ENCODE results near the gene DTNBP1.

Gene DTNBP1

GRCh38 chr6:15594512-15595259, 68.1 kb downstream of the DTNBP1 start:
- no peak for DNase-seq (ENCODE audit: low read depth in 1 of 2, low spot score in 1 of 2)

- DNase-seq (ENCODE audit: low read depth in 1 of 2, low spot score in 1 of 2), result no peak
Measured at GRCh38 chr6:15593798-15594197, 69.0 kb downstream of the DTNBP1 start.

- DNase-seq (ENCODE audit: low read depth in 1 of 2, low spot score in 1 of 2), result no peak
Measured at GRCh38 chr6:15592610-15593009, 70.2 kb downstream of the DTNBP1 start.

- DNase-seq (ENCODE audit: low read depth in 1 of 2, low spot score in 1 of 2), result no peak
Measured at GRCh38 chr6:15588971-15589634, 73.7 kb downstream of the DTNBP1 start.

- no peak for DNase-seq (ENCODE audit: low read depth in 1 of 2, low spot score in 1 of 2)
Measured at GRCh38 chr6:15586503-15586902, 76.3 kb downstream of the DTNBP1 start.

GRCh38 chr6:15585760-15586214, 77.0 kb downstream of the DTNBP1 start:
- no peak for DNase-seq (ENCODE audit: low read depth in 1 of 2, low spot score in 1 of 2)

- DNase-seq (ENCODE audit: low read depth in 1 of 2, low spot score in 1 of 2), result no peak
Measured at GRCh38 chr6:15582499-15582898, 80.3 kb downstream of the DTNBP1 start.

GRCh38 chr6:15581751-15582150, 81.1 kb downstream of the DTNBP1 start:
- DNase-seq (ENCODE audit: low read depth in 1 of 2, low spot score in 1 of 2), result no peak

GRCh38 chr6:15580326-15580725, 82.5 kb downstream of the DTNBP1 start:
- no peak for DNase-seq (ENCODE audit: low read depth in 1 of 2, low spot score in 1 of 2)

GRCh38 chr6:15578716-15579391, 84.0 kb downstream of the DTNBP1 start:
- no peak for DNase-seq (ENCODE audit: low read depth in 1 of 2, low spot score in 1 of 2)

GRCh38 chr6:15577550-15578171, 85.2 kb downstream of the DTNBP1 start:
- no peak for DNase-seq (ENCODE audit: low read depth in 1 of 2, low spot score in 1 of 2)

GRCh38 chr6:15577106-15577505, 85.7 kb downstream of the DTNBP1 start:
- no peak for DNase-seq (ENCODE audit: low read depth in 1 of 2, low spot score in 1 of 2)

GRCh38 chr6:15575357-15576033, 87.3 kb downstream of the DTNBP1 start:
- DNase-seq (ENCODE audit: low read depth in 1 of 2, low spot score in 1 of 2), result no peak

GRCh38 chr6:15574486-15574885, 88.3 kb downstream of the DTNBP1 start:
- DNase-seq (ENCODE audit: low read depth in 1 of 2, low spot score in 1 of 2), result no peak

GRCh38 chr6:15574023-15574422, 88.8 kb downstream of the DTNBP1 start:
- no peak for DNase-seq (ENCODE audit: low read depth in 1 of 2, low spot score in 1 of 2)

- DNase-seq (ENCODE audit: low read depth in 1 of 2, low spot score in 1 of 2), result no peak
Measured at GRCh38 chr6:15573384-15573783, 89.4 kb downstream of the DTNBP1 start.

- no peak for DNase-seq (ENCODE audit: low read depth in 1 of 2, low spot score in 1 of 2)
Measured at GRCh38 chr6:15572296-15573016, 90.4 kb downstream of the DTNBP1 start.

- no peak for DNase-seq (ENCODE audit: low read depth in 1 of 2, low spot score in 1 of 2)
Measured at GRCh38 chr6:15570171-15570570, 92.7 kb downstream of the DTNBP1 start.

- DNase-seq (ENCODE audit: low read depth in 1 of 2, low spot score in 1 of 2), result no peak
Measured at GRCh38 chr6:15569035-15569995, 93.5 kb downstream of the DTNBP1 start.
